Measurements from ENCODE around the gene KRTAP10-9. TPM values are rescaled to one million over a fixed set of nuclear protein-coding genes. Genes with fewer than 3 reads are reported as not detected.
A peak's percentile ranks its signal among the peaks of the same experiment; 100 is the strongest.
"Not testable (repeated sequence)": the region's sequence is repeated elsewhere in the genome, so short reads cannot be mapped to it uniquely, and the experiment has no call there.

The KRTAP10-9 gene
- total and polyA plus RNA-seq, 7 experiments from 2014 or later, result not detected

- Histone ChIP-seq H3K4me1 (ENCODE audit: control insufficient read depth in 2 of 2, insufficient read depth in 2 of 2, low read length in 2 of 2) (no peaks in the 10 kb centered on the region), H3K27ac (ENCODE audit: low read depth, low read length) (no peak overlapping the region), H3K4me3 (ENCODE audit: low read length) (no peak overlapping the region), H3K9me3 (ENCODE audit: control insufficient read depth in 2 of 3, low read length in 3 of 3) (peaks cover 0 to 18% (median 3%) of the 10 kb centered on the region in 3 experiments), H3K27me3 (ENCODE audit: control insufficient read depth in 2 of 2, insufficient read depth in 2 of 2, low read length in 2 of 2) (no peaks in the 10 kb centered on the region), H3K36me3 (ENCODE audit: control insufficient read depth in 2 of 3, insufficient read depth in 3 of 3, low read length in 3 of 3) (no peaks in the 10 kb centered on the region)
- H3K36me3 Mint-ChIP-seq, result peaks cover 3 to 19% (median 11%) of the 10 kb centered on the region in 5 donors
- intact Hi-C loops (cut with micrococcal nuclease), result loop anchor here in 1 of 2 donors (2.0 kb wide), 1 partner anchor 48 kb away; no protein-coding TSS in a partner anchor
- H3K27me3 Mint-ChIP-seq, result peaks cover 0 to 14% (median 8%) of the 10 kb centered on the region in 5 donors
- H3K4me3 Mint-ChIP-seq, result no peak overlapping the region
- ChIA-PET POLR2A (no interaction called here), CTCF (no interaction called here)
- DNase-seq, result no peak
- ATAC-seq, result no peak
- H3K9me3 Mint-ChIP-seq, result peaks cover 10 to 40% (median 20%) of the 10 kb centered on the region in 11 donors
- peaks cover 0 to 6% (median 0%) of the 10 kb centered on the region in 7 donors for H3K4me1 Mint-ChIP-seq
- no peak overlapping the region for H3K27ac Mint-ChIP-seq
Measured at GRCh38 chr21:44639331-44639655, 12.4 kb downstream of the KRTAP10-9 start.

DNA sequence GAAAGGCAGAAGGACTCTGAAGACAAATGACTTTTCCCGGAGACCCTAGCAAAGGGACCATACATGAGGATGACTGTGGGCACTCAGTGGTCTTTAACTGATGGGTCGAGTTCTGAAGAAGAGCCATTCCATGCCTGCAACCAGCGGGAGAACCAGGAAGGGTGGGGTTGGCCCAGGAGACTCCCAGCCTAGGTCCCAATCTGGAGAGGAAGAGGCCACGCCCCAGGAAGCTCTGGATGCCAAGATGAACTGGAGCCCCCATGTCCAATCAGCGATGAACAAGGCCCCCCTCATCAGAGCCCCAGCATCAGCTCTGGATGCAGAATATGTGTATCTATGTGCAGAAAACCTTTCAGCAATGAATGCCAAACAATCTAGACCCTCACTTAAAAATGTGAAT, 13.9 kb downstream of the KRTAP10-9 start:
- Histone ChIP-seq H3K36me3 (ENCODE audit: control insufficient read depth in 2 of 3, insufficient read depth in 3 of 3, low read length in 3 of 3) (no peaks in the 10 kb centered on the region), H3K27ac (ENCODE audit: low read depth, low read length) (no peak overlapping the region), H3K27me3 (ENCODE audit: control insufficient read depth in 2 of 2, insufficient read depth in 2 of 2, low read length in 2 of 2) (no peaks in the 10 kb centered on the region), H3K4me1 (ENCODE audit: control insufficient read depth in 2 of 2, insufficient read depth in 2 of 2, low read length in 2 of 2) (no peaks in the 10 kb centered on the region), H3K4me3 (ENCODE audit: low read length) (no peak overlapping the region), H3K9me3 (ENCODE audit: control insufficient read depth in 2 of 3, low read length in 3 of 3) (peaks cover 0 to 23% (median 9%) of the 10 kb centered on the region in 3 experiments)
- H3K4me1 Mint-ChIP-seq, result peaks cover 0 to 6% (median 1%) of the 10 kb centered on the region in 7 donors
- CTCF ChIA-PET, result no interaction called here
- POLR2A ChIA-PET, result no interaction called here
- peaks cover 0 to 14% (median 8%) of the 10 kb centered on the region in 5 donors for H3K27me3 Mint-ChIP-seq
- peaks cover 10 to 49% (median 31%) of the 10 kb centered on the region in 11 donors for H3K9me3 Mint-ChIP-seq
- no peak for DNase-seq
- H3K4me3 Mint-ChIP-seq, result no peak overlapping the region
- H3K27ac Mint-ChIP-seq, result peak overlapping the region in 1 of 9 donors; percentile 62
- intact Hi-C loops (cut with micrococcal nuclease), result no loop called here
- ATAC-seq, result no peak
- H3K36me3 Mint-ChIP-seq, result peaks cover 10 to 28% (median 15%) of the 10 kb centered on the region in 5 donors

DNA sequence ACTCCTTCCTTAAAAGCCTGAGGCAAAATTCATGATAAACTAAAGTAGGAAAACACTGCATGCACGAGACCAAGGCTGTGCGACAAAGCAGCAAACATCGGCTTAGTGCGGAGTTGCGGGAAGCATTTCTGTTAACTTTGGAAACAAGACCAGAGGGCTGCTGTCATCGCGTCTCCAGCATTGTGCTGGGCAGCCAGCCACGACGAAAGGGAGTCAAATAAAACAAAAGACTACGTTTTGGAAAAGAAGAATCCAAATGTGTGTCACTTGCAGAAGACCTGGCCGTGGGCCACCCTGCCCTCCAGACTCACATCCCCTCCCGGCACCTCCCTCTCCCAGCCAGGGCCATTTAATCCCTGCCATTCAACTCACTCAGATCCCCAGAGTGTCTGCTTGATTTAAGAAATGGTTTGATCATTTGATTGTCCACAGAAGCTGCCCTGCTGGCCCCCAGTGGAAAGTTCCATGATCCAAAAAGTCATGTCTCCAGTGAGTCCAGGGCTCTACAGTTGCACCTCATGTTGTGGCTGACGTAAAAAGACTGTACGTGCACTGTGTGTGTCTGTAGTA, 16.9 kb downstream of the KRTAP10-9 start:
- no peak for ATAC-seq
- intact Hi-C loops (cut with micrococcal nuclease), result no loop called here
- ChIA-PET POLR2A (no interaction called here), CTCF (no interaction called here)
- Mint-ChIP-seq H3K9me3 (peaks cover 10 to 51% (median 31%) of the 10 kb centered on the region in 11 donors), H3K27ac (no peak overlapping the region), H3K36me3 (peaks cover 10 to 28% (median 18%) of the 10 kb centered on the region in 5 donors), H3K27me3 (peaks cover 0 to 14% (median 5%) of the 10 kb centered on the region in 5 donors), H3K4me1 (peaks cover 0 to 10% (median 7%) of the 10 kb centered on the region in 7 donors), H3K4me3 (no peak overlapping the region)
- no peak for DNase-seq
- Histone ChIP-seq H3K9me3 (ENCODE audit: control insufficient read depth in 2 of 3, low read length in 3 of 3) (peaks cover 0 to 23% (median 9%) of the 10 kb centered on the region in 3 experiments), H3K4me1 (ENCODE audit: control insufficient read depth in 2 of 2, insufficient read depth in 2 of 2, low read length in 2 of 2) (no peaks in the 10 kb centered on the region), H3K36me3 (ENCODE audit: control insufficient read depth in 2 of 3, insufficient read depth in 3 of 3, low read length in 3 of 3) (no peaks in the 10 kb centered on the region), H3K27ac (ENCODE audit: low read depth, low read length) (no peak overlapping the region), H3K27me3 (ENCODE audit: control insufficient read depth in 2 of 2, insufficient read depth in 2 of 2, low read length in 2 of 2) (no peaks in the 10 kb centered on the region), H3K4me3 (ENCODE audit: low read length) (no peak overlapping the region)

GRCh38 chr21:44644878-44645277, 18.0 kb downstream of the KRTAP10-9 start:
- H3K9me3 ChIP-seq (ENCODE audit: control insufficient read depth in 2 of 3, low read length in 3 of 3), result peaks cover 0 to 23% (median 9%) of the 10 kb centered on the region in 3 experiments
- Mint-ChIP-seq H3K4me1 (peaks cover 0 to 10% (median 7%) of the 10 kb centered on the region in 7 donors), H3K4me3 (no peak overlapping the region), H3K36me3 (peaks cover 10 to 28% (median 18%) of the 10 kb centered on the region in 5 donors), H3K27me3 (peaks cover 0 to 12% (median 5%) of the 10 kb centered on the region in 5 donors), H3K9me3 (peaks cover 10 to 49% (median 31%) of the 10 kb centered on the region in 11 donors), H3K27ac (peak overlapping the region in 2 of 9 donors; percentile 16 to 45)
- no peak overlapping the region for H3K27ac ChIP-seq (ENCODE audit: low read depth, low read length)
- CTCF ChIA-PET, result no interaction called here
- intact Hi-C loops (cut with micrococcal nuclease), result no loop called here
- DNase-seq, result no peak
- no peaks in the 10 kb centered on the region for H3K36me3 ChIP-seq (ENCODE audit: control insufficient read depth in 2 of 3, insufficient read depth in 3 of 3, low read length in 3 of 3)
- H3K4me3 ChIP-seq (ENCODE audit: low read length), result no peak overlapping the region
- POLR2A ChIA-PET, result interaction anchor here (0.8 to 1.6 kb wide), 3 partner anchors 9 to 23 kb away, joined by 3 to 6 read pairs (median 4); partner anchors contain the start of gene KRTAP12-3
- H3K27me3 ChIP-seq (ENCODE audit: control insufficient read depth in 2 of 2, insufficient read depth in 2 of 2, low read length in 2 of 2), result no peaks in the 10 kb centered on the region
- no peak for ATAC-seq
- H3K4me1 ChIP-seq (ENCODE audit: control insufficient read depth in 2 of 2, insufficient read depth in 2 of 2, low read length in 2 of 2), result no peaks in the 10 kb centered on the region

GRCh38 chr21:44646366-44647221, 19.7 kb downstream of the KRTAP10-9 start, which contains the start of gene KRTAP10-11:
Gene KRTAP10-11, plus strand, starts transcription at chr21:44646414. Its CDS starts 45 bp downstream, at chr21:44646459.
- H3K27me3 ChIP-seq (ENCODE audit: control insufficient read depth in 2 of 2, insufficient read depth in 2 of 2, low read length in 2 of 2); H3K36me3 ChIP-seq (ENCODE audit: control insufficient read depth in 2 of 3, insufficient read depth in 3 of 3, low read length in 3 of 3); intact Hi-C loops (cut with micrococcal nuclease); DNase-seq; H3K4me3 ChIP-seq (ENCODE audit: low read length); H3K4me3 Mint-ChIP-seq; ATAC-seq; H3K27ac ChIP-seq (ENCODE audit: low read depth, low read length); H3K27me3 Mint-ChIP-seq; H3K4me1 ChIP-seq (ENCODE audit: control insufficient read depth in 2 of 2, insufficient read depth in 2 of 2, low read length in 2 of 2): not testable (repeated sequence)
- H3K9me3 ChIP-seq (ENCODE audit: control insufficient read depth in 2 of 3, low read length in 3 of 3), result peaks cover 0 to 15% (median 6%) of the 10 kb centered on the region in 3 experiments
- Mint-ChIP-seq H3K9me3 (peaks cover 4 to 37% (median 27%) of the 10 kb centered on the region in 11 donors), H3K27ac (peak within 1 kb of the TSS in 2 of 9 donors; percentile 48 to 83), H3K4me1 (peaks cover 0 to 10% (median 8%) of the 10 kb centered on the region in 7 donors), H3K36me3 (peaks cover 10 to 28% (median 11%) of the 10 kb centered on the region in 5 donors)
- ChIA-PET CTCF (interaction anchor here (1.0 to 1.1 kb wide), 2 partner anchors 9 to 136 kb away, joined by 3 read pairs; partner anchors contain the start of gene KRTAP10-10), POLR2A (interaction anchor here (0.9 kb wide), 1 partner anchor 11 kb away, joined by 3 read pairs; the partner anchor contains the start of gene KRTAP12-3)

- Mint-ChIP-seq H3K36me3 (peaks cover 8 to 24% (median 10%) of the 10 kb centered on the region in 5 donors), H3K4me1 (peaks cover 0 to 10% (median 8%) of the 10 kb centered on the region in 7 donors), H3K27ac (peak overlapping the region in 2 of 9 donors; percentile 48 to 83), H3K4me3 (no peak overlapping the region), H3K9me3 (peaks cover 4 to 36% (median 25%) of the 10 kb centered on the region in 11 donors), H3K27me3 (peaks cover 0 to under 1% (median 0%) of the 10 kb centered on the region in 5 donors)
- ATAC-seq (no peak), DNase-seq (no peak)
- no peak overlapping the region for H3K4me3 ChIP-seq (ENCODE audit: low read length)
- ChIA-PET POLR2A (interaction anchor here (0.9 kb wide), 1 partner anchor 11 kb away, joined by 3 read pairs; the partner anchor contains the start of gene KRTAP12-3), CTCF (interaction anchor here (1.0 kb wide), 1 partner anchor 10 kb away, joined by 3 read pairs; the partner anchor contains the start of gene KRTAP10-10)
- H3K9me3 ChIP-seq (ENCODE audit: control insufficient read depth in 2 of 3, low read length in 3 of 3), result peaks cover 0 to 15% (median 6%) of the 10 kb centered on the region in 3 experiments
- intact Hi-C loops (cut with micrococcal nuclease), result no loop called here
- no peak overlapping the region for H3K27ac ChIP-seq (ENCODE audit: low read depth, low read length)
- H3K36me3 ChIP-seq (ENCODE audit: control insufficient read depth in 2 of 3, insufficient read depth in 3 of 3, low read length in 3 of 3), result no peaks in the 10 kb centered on the region
- H3K4me1 ChIP-seq (ENCODE audit: control insufficient read depth in 2 of 2, insufficient read depth in 2 of 2, low read length in 2 of 2), result no peaks in the 10 kb centered on the region
- H3K27me3 ChIP-seq (ENCODE audit: control insufficient read depth in 2 of 2, insufficient read depth in 2 of 2, low read length in 2 of 2), result no peaks in the 10 kb centered on the region
Measured at GRCh38 chr21:44647222-44647552, 20.3 kb downstream of the KRTAP10-9 start.

Data from naive thymus-derived CD4-positive, alpha-beta T cell (primary cell).